Activated gamma-delta T cell treated with Interleukin-2 at 50 U/mL for 16 hours (primary cell): Measurements from ENCODE around the gene CTTNBP2.

Source experiments
- DNase-seq: peaks from one replicate; pipeline ENCODE4 v3.0.0-alpha.2; 2020

The CTTNBP2 gene

GRCh38 chr7:117679120-117679519 lies 194.1 kb downstream of the CTTNBP2 start:
- no peak for DNase-seq

GRCh38 chr7:117675497-117676435 lies 197.5 kb downstream of the CTTNBP2 start:
- no peak for DNase-seq

- DNase-seq = no peak
Measured at GRCh38 chr7:117674617-117675016, 198.6 kb downstream of the CTTNBP2 start.

GRCh38 chr7:117673839-117674238 lies 199.4 kb downstream of the CTTNBP2 start:
- no peak for DNase-seq

GRCh38 chr7:117673367-117673766 lies 199.9 kb downstream of the CTTNBP2 start:
- no peak for DNase-seq

GRCh38 chr7:117672453-117672852 lies 200.8 kb downstream of the CTTNBP2 start:
- no peak for DNase-seq

- DNase-seq = no peak
Measured at GRCh38 chr7:117669818-117670217, 203.4 kb downstream of the CTTNBP2 start.

- no peak for DNase-seq
Measured at GRCh38 chr7:117667456-117667855, 205.8 kb downstream of the CTTNBP2 start.

- DNase-seq = no peak
Measured at GRCh38 chr7:117666689-117667088, 206.6 kb downstream of the CTTNBP2 start.

- no peak for DNase-seq
Measured at GRCh38 chr7:117666031-117666430, 207.2 kb downstream of the CTTNBP2 start.

GRCh38 chr7:117665368-117665767 lies 207.9 kb downstream of the CTTNBP2 start:
- no peak for DNase-seq

- no peak for DNase-seq
Measured at GRCh38 chr7:117664047-117664446, 209.2 kb downstream of the CTTNBP2 start.

GRCh38 chr7:117661328-117661727 lies 211.9 kb downstream of the CTTNBP2 start:
- no peak for DNase-seq
